Loucy (cell line): ENCODE measurements around the gene GTF2B.
"Not testable (repeated sequence)": the region's sequence is repeated elsewhere in the genome, so short reads cannot be mapped to it uniquely, and the experiment has no call there.

ENCODE experiments used
- EZH2phosphoT487 ChIP-seq: fragments of 200-600 bp; IDR thresholded peaks from 2 replicates; pipeline ENCODE4 v1.6.1; 2018; ENCODE audit warnings: antibody characterized with exemption, mild to moderate bottlenecking, moderate library complexity, borderline replicate concordance
- TF ChIP-seq, protein P1 (sequence below): fragments of 200-600 bp; sonication (generic); conservative IDR thresholded peaks from 2 replicates; pipeline ENCODE4 v1.5.1; 2014; ENCODE audit warnings: mild to moderate bottlenecking, antibody characterized with exemption, low read length

DNA sequence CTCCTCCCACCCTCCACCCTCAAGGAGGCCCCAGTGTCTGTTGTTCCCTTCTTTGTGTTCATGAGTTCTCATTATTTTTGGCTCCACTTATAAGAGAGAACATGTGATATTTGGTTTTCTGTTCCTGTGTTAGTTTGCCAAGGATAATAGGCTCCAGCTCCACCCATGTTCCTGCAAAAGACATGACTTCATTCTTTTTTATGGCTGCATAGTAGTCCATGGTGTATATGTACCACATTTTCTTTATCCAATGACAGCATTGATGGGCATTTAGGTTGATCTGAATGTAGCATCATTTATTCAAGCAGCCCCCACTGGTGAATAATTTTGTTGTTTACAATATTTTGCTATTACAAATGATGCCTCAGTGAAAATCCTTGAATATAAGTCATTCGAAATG is 47.2 kb upstream of the GTF2B start:
- TF ChIP-seq, protein P1, sequence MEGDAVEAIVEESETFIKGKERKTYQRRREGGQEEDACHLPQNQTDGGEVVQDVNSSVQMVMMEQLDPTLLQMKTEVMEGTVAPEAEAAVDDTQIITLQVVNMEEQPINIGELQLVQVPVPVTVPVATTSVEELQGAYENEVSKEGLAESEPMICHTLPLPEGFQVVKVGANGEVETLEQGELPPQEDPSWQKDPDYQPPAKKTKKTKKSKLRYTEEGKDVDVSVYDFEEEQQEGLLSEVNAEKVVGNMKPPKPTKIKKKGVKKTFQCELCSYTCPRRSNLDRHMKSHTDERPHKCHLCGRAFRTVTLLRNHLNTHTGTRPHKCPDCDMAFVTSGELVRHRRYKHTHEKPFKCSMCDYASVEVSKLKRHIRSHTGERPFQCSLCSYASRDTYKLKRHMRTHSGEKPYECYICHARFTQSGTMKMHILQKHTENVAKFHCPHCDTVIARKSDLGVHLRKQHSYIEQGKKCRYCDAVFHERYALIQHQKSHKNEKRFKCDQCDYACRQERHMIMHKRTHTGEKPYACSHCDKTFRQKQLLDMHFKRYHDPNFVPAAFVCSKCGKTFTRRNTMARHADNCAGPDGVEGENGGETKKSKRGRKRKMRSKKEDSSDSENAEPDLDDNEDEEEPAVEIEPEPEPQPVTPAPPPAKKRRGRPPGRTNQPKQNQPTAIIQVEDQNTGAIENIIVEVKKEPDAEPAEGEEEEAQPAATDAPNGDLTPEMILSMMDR = not testable (repeated sequence)
- not testable (repeated sequence) for TF ChIP-seq EZH2phosphoT487
